B cell (primary cell): ENCODE results near the gene FGD4.

Experiments
- CTCF ChIP-seq: fragments of 200-600 bp; IDR thresholded peaks from one replicate; pipeline ENCODE4 v1.8.0; 2022; ENCODE audit warnings: antibody characterized with exemption, mild to moderate bottlenecking
- EZH2 ChIP-seq: IDR thresholded peaks from 2 replicates; pipeline ENCODE4 v1.6.1; 2012; ENCODE audit warnings: borderline replicate concordance, low read depth, mild to moderate bottlenecking, moderate library complexity, low read length; ENCODE audit not compliant: insufficient read depth, poor library complexity, severe bottlenecking

- TF ChIP-seq CTCF = no peak
- TF ChIP-seq EZH2 = no peak
These were observed 66.8 kb downstream of the FGD4 start for GRCh38 chr12:32466187-32466586.
